NCI-H146 treated with DMSO at 0.1 percent for 48 hours (cell line): ENCODE results near the gene SPTY2D1.
"Not testable (repeated sequence)": the region's sequence is repeated elsewhere in the genome, so short reads cannot be mapped to it uniquely, and the experiment has no call there.

Experiments
- DNase-seq: peaks from one replicate; lab custom pipeline; 2025; ENCODE audit not compliant: unreplicated experiment; lab: John Stamatoyannopoulos, UW

The SPTY2D1 gene

DNA sequence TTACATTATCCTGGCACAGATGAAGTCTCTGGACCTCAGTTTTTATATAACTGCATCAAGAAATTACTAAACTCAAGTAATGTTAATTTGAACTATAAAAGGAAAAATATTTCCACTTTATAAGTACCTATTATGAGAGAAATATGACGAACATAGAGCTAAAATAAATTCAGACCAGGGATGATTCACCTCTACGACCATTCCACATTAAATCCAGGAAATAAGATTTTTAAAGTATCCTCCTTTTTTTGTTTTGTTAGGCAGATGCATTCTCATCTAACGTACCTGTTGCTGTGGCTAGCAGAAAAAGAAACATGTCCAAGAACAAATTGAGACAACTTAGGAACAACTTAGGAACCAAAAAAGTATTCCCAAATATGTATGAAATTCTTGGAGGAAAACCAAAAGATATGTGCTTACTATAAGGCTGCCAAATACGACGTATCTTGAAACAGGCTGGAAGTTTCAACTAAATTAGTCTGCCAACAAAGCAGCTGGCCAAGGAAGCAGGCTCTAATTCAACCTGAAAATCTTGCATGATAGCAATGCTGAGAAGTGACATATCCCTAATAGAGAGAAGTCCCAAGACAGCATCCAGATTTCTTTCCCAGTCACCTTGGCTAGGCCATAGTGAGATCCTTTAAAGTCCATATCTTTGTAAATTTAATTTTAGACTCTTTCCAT, 15.7 kb downstream of the SPTY2D1 start:
- DNase-seq, result no peak

DNA sequence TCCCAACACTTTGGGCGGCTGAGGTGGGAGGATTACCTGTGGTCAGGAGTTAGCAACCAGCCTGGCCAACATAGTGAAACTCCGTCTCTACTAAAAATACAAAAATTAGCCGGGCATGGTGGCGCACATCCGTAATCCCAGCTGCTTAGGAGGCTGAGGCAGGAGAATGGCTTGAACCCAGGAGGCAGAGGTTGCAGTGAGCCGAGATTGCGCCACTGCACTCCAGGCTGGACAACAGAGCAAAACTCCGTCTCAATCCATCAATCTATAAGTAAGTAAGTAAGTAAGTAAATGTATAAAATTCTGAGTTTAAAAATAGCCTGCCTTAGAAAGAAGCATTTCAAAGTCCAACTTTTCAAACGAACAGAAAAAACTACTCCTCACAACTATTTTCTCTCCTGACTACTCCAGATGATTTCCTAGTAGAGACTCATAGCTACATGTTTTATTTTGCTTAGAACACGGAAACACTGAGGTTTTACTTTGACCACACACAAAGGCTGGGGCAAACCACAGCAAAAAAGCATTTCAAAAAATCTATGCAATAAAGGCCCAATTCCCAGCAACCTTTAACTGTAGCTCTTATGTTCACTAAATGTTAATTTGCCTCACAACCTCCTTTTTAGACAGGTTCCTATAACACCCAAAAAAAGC, 16.3 kb downstream of the SPTY2D1 start:
- DNase-seq, result no peak

- no peak for DNase-seq
Observed at GRCh38 chr11:18615628-18616392, 18.3 kb downstream of the SPTY2D1 start.

DNA sequence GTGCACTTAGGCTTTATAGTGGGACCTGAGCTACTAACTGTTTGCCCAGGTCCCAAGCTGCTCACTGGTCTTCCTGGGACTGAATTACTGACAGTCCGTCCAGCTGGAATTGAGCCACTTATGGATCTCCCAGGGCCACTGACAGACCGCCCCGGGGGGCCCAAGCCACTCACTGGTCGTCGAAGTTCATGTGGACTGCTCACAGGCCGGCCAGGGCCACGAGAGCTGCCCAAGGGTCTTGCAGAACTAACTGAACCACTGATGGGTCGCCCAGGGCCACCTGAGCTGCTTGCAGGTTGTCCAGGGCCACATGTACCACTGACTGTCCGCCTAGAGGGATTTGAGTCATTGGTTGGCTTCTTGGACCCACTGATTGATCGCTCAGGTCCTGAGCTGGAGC, 19.5 kb downstream of the SPTY2D1 start:
- DNase-seq, result no peak

DNA sequence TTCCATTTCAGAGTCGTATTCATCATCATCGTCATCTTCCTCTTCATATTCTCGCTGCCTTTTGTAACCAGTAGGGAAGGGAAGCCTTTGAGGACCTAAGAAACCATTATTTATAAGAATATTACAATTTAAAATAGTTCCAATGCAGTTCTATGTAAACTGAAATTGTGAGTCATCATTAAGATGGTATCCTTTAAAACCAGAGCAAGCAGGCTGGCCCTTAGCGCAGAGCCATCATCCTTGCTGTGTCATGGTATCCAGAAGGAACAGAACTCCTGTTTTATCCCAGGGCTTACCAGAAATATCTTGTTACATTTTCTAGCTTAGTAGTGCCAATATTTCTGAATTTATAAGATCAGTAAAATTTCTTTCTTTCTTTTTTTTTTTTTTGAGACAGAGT, 21.7 kb downstream of the SPTY2D1 start:
- no peak for DNase-seq

DNA sequence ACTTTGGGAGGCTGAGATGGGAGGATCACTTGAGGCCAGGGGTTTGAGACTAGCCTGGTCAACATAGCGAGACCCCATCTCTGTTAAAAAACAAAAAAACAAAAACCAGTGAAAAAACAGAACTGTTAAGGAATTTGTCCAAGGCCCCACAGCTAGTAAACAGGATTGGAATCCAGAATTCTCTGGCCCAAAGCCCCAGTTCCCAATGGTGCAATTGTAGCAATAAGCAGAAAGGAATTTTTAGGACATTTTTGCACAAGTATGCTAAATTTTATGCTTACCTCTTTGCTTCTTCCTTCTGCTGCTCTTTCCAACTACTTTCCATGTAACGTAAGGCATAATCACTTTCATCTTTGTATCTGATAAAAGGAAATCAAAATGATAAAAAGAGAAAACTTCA, 22.9 kb downstream of the SPTY2D1 start:
- no peak for DNase-seq

DNA sequence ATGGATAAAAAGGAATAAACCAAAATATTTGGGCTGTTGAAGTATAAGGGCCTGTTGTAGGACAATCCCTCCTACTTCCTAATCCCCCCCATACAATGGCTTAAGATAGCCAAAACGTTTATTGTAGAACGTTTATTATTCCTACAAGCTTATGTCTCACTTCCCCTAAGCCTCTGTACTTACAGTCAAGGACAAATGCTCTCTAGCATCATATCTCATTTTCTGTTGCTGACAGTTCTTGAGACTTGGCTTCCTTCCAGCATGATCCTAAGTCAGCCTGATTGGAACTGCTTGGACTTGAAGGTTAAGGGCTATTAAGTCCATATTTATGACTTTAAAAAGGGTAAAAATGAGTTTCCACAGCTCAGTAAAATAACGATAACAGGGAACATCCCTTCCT, 25.8 kb downstream of the SPTY2D1 start:
- no peak for DNase-seq

GRCh38 chr11:18600915-18601569, 33.1 kb downstream of the SPTY2D1 start:
- no peak for DNase-seq

DNA sequence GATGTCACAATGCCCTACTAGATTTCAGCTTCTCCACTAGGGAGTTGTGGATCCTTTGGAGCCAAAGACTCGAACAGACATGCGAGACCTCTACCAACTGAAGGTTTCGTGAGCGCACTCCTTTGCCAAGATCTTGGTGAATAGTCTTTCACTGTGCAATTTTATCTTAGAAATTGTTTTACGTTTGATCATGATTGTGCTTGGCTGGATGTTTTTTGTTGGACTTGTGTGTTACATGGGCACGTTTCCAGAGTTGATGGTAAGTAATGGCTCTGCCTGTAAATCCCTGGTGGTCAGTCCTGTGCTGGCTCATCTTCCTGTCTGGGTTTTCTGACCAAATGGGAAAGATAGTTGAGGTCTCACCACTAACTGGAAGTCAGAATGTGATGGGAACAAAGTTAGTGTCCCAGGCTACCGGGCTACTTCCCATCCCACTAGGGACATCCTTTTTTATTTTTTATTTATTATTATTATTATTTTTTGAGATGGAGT, 34.4 kb downstream of the SPTY2D1 start, which contains the start of gene MISFA:
TSS of gene MISFA (plus strand) at position 51 of the 492 bp plus-strand sequence. CDS start at position 191, 140 bp downstream.
- no peak for DNase-seq

DNA sequence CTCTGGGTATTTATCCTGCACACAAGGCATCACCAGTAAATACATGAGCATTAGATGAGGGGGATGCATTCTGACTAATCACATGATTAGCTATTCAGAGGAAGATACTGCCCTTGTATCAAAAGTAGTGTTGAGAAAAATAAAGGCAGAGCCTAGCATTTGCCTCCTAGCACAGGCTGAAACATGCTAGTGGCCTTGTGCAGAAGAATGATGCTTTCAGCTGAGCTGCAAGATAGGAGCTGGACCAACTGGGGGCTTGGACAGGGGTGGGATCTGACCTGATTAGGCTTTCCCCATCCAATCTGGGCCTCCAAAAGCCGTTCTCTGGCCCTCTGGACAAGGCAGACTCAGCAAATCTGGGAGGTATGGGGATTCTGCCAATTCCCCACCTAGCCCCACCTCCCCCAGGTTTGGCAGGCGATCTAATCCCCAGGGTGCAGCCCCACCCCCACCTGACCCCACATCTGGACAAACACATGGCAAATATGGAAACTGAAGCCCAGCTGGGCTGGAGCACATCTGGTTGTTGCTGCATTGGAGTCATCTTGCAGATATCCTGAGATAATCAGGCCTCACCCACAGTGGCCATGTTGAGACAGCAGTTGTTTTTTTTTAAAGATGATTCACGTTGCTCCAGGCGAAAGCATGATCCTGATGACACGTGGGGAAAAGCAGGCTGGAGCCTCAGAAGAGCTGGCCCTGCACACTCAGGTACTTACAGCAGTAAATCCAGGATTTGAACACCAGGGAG, 39.0 kb downstream of the SPTY2D1 start:
- no peak for DNase-seq

DNA sequence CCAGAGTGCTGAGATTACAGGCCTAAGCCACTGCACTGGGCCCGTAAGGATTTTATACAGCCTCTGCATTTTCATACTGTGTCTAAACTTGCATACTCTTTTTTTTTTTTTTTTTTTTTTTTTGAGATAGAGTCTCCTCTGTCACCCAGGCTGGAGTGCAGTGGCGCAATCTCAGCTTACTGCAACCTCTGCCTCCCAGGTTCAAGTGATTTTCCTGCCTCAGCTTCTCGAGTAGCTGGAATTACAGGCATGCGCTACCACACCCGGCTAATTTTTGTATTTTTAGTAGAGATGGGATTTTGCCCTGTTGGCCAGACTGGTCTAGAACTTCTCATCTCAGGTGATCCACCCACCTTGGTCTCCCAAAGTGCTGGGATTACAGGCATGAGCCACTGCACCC, 40.1 kb downstream of the SPTY2D1 start:
- DNase-seq, result not testable (repeated sequence)

- no peak for DNase-seq
Observed at GRCh38 chr11:18590571-18590970, 43.6 kb downstream of the SPTY2D1 start.

GRCh38 chr11:18588297-18589252, 45.6 kb downstream of the SPTY2D1 start, which contains the start of gene UEVLD:
Gene UEVLD (minus strand): TSS chr11:18588734. CDS start chr11:18588654, 80 bp downstream.
- DNase-seq, result peak; percentile 55

GRCh38 chr11:18581825-18582224, 52.3 kb downstream of the SPTY2D1 start:
- DNase-seq, result no peak

- no peak for DNase-seq
Observed at GRCh38 chr11:18580113-18580766, 53.9 kb downstream of the SPTY2D1 start.

DNA sequence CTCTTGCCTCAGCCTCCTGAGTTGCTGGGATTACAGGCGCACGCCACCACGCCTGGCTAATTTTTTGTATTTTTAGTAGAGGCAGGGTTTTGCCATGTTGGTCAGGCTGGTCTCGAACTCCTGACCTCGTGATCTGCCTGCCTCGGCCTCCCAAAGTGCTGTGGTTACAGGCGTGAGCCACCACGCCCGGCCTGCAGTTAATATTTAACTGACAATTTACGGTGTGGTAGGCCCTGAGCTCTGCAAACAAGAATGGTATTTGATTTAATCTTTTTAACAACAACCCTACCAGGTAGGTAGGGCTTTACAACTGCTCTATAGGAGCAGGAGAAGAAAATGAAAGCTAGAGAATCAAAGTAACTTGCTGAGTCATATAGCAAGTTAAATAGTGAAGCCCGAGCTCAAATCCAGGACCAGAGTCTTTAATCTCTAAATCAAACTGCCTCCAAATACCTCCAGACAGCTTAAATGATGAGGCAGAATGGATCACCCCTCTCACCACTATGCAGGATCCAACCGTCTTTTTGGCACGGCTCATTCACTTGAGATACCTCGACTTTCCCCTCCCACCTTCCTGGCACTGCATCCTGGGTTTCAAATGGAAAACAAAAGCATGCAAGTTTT, 55.1 kb downstream of the SPTY2D1 start:
- no peak for DNase-seq

DNA sequence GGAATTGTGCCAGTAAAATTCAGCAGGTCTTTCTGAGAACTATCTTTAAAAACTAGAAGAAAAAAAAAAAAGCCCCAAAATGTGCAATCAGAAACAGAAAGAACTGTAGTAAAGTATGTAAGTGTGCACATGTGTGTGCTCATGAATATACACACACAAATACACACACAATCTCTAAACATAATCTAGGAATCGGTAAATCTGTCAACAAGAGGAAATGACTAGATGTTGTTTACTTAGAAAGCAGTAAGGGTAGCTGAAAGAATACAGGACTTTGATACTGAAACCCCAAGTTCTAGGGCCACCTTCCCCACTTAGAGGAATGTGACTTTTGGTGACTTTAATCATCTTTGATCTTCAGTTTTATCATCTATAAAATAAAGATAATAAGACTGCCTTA, 58.8 kb downstream of the SPTY2D1 start:
- no peak for DNase-seq

DNA sequence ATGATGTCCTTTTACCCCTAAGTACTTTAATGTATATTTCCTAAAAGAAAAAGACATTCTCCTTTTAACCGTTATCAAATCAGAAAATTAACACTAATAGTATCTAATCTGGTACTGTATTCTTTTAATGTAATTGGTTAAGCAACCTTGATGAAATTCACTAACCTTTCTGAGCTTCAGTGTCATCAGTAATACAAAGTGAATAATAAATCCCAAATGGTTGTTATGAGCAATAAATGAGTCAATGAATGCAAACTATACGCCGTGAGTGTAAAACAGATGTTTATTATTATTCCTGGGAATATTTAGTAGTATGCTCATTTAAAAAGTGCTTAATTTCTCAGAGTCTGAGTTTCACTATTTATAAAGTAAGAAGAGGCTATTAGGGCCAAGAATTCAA, 67.1 kb downstream of the SPTY2D1 start:
- no peak for DNase-seq
